Bronchial epithelial cell (primary cell): ENCODE data around the gene TFEB. TPM values are rescaled to one million over a fixed set of nuclear protein-coding genes. Genes with fewer than 3 reads are reported as not detected.
A peak's percentile ranks its signal among the peaks of the same experiment; 100 is the strongest.

Source experiments
- DNase-seq: peaks from one replicate; pipeline ENCODE4 v3.0.0-alpha.2; 2010; ENCODE audit warnings: low read depth
- FAIRE-seq: peaks from 2 replicates; lab custom pipeline; 2011; peaks lifted over from hg19 to GRCh38; lab: Jason Lieb, UNC
- H3K27me3 ChIP-seq: 2 replicates; pipeline ENCODE4 v1.5.1; 2011; ENCODE audit warnings: low read length; ENCODE audit not compliant: control insufficient read depth, insufficient read depth
- H3K36me3 ChIP-seq: 2 replicates; pipeline ENCODE4 v1.5.1; 2011; ENCODE audit warnings: low read length; ENCODE audit not compliant: control insufficient read depth, insufficient read depth
- H3K4me3 ChIP-seq: 2 replicates; pipeline ENCODE4 v1.5.1; 2011; ENCODE audit warnings: mild to moderate bottlenecking, low read depth, low read length, control low read depth
- total RNA-seq: library from RNA; depleted of rRNA; stranded (reverse); fragments of >200 nt; gene quantifications from 2 replicates; pipeline ENCODE4 v1.2.1, GENCODE V29; 2014
- TF ChIP-seq, protein P1 (sequence below): IDR thresholded peaks from 2 replicates; pipeline ENCODE4 v1.5.1; 2011; ENCODE audit warnings: mild to moderate bottlenecking, moderate library complexity, low read length, control low read depth, inconsistent platforms; ENCODE audit not compliant: insufficient read depth, severe bottlenecking

Gene TFEB
- total RNA-seq, 1 donor from 2014 or later: 6.8 TPM

DNA sequence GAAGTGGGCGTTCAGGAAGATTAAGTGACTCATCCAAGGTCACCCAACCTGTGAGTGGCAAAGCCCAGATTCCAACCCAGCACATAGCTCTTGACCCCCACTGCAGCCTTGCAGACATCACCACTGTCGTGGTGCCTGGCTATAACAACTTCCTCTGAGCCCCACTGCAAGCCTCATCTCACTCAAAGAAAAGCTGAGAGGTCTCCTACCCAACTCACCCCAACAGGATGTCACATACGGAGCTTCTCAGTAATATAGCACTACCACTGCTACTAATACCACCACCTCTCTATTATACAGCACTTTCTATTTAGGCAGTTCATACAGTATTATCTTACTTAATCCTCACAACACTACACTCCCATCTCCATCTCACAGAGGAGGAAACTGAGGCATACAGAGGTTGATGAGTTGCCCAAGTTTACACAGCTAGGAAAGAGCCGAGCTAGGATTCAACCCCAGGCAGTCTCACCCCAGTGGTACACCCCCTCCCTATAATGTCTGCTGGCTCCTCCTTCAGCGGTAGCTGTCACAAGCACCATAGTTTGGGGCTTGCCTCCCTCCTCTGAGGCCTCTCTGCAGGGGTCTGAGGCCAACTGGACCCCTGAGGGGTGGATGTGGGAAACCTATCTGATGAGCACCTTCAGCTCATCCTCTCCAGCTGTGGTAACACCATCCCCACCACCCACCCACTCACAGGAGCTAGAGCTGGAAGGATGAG, 19.5 kb downstream of the TFEB start:
- no peak for DNase-seq
- Histone ChIP-seq H3K4me3 (no peak overlapping the region), H3K36me3 (peaks cover 2% of the 10 kb centered on the region), H3K27me3 (no peaks in the 10 kb centered on the region)
- TF ChIP-seq, protein P1, sequence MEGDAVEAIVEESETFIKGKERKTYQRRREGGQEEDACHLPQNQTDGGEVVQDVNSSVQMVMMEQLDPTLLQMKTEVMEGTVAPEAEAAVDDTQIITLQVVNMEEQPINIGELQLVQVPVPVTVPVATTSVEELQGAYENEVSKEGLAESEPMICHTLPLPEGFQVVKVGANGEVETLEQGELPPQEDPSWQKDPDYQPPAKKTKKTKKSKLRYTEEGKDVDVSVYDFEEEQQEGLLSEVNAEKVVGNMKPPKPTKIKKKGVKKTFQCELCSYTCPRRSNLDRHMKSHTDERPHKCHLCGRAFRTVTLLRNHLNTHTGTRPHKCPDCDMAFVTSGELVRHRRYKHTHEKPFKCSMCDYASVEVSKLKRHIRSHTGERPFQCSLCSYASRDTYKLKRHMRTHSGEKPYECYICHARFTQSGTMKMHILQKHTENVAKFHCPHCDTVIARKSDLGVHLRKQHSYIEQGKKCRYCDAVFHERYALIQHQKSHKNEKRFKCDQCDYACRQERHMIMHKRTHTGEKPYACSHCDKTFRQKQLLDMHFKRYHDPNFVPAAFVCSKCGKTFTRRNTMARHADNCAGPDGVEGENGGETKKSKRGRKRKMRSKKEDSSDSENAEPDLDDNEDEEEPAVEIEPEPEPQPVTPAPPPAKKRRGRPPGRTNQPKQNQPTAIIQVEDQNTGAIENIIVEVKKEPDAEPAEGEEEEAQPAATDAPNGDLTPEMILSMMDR: no peak
- FAIRE-seq: no peak

DNA sequence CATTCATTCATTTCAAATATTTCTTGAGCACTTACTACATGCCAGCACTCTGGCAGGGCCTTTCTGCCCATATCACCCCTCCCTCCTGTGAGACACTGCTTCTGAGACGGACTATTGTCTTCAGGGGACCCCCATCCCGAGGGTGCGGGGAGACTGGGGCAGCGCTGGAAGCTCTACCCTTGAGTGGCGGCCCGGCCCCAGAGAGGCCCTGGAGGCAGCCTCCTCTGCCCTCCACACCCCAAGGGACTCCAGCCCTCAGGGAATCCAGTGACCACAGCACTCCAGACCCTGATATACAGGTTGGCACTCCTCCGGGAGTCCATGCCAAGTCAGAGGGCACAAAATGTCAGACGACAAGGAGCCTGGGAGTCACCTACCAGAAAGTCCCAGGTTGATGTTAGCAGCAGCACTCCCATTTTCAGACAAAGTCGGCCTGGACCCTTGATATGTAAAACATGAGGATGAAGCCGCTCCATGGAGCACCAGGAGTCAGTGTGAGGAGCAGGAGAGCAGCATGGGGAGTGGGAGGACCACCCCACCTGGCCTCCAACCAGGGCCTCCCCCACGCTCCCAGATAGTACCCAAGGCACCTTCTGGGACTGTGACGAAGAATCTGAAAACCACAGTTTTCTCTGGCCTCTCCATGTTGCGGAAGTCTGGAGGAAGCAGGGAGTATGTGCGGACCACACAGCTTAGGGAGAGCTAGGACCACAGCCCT, 20.7 kb downstream of the TFEB start:
- H3K27me3 ChIP-seq: no peaks in the 10 kb centered on the region
- peaks cover 4% of the 10 kb centered on the region for H3K36me3 ChIP-seq
- no peak for FAIRE-seq
- no peak overlapping the region for H3K4me3 ChIP-seq
- TF ChIP-seq, protein P1: no peak
- DNase-seq: no peak

GRCh38 chr6:41713650-41714291, 21.6 kb downstream of the TFEB start:
- Histone ChIP-seq H3K27me3 (no peaks in the 10 kb centered on the region), H3K36me3 (peaks cover 4% of the 10 kb centered on the region), H3K4me3 (no peak overlapping the region)
- DNase-seq: peak; percentile 80
- peak; percentile 13 for FAIRE-seq
- TF ChIP-seq, protein P1: no peak

DNA sequence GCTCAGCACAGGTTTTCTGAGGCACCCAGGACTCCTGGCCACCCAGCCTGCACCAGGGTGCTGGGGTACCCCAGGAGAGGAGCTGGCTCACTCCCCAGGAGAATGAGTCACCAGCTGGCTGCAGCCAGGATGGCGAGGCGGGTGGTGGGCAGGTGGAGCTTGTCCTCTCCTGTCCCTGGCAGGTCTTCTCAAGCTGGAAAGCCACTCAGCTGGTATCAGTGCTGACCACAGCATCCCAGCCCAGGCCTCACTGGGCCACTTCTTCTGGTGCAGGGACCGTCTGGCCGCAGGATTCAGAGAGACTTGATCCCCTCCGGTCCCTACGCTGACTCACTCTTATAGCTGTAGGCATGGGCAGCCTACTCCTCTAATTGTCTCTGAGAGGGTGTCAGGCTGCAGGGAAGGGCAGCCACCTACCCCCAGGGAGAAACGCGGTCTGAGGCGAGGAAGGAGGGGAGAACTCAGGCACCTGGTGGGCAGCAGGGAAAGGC, 22.2 kb downstream of the TFEB start:
- no peak for FAIRE-seq
- TF ChIP-seq, protein P1: no peak

GRCh38 chr6:41712651-41713103, 22.7 kb downstream of the TFEB start:
- no peak overlapping the region for H3K4me3 ChIP-seq
- H3K27me3 ChIP-seq: no peaks in the 10 kb centered on the region
- no peak for FAIRE-seq
- TF ChIP-seq, protein P1: no peak
- H3K36me3 ChIP-seq: peaks cover 4% of the 10 kb centered on the region
- DNase-seq: no peak

More for the DNA sequence above, 22.2 kb downstream of the TFEB start:
- peak; percentile 90 for DNase-seq
- H3K4me3 ChIP-seq: no peak overlapping the region
- H3K27me3 ChIP-seq: no peaks in the 10 kb centered on the region
- H3K36me3 ChIP-seq: peaks cover 4% of the 10 kb centered on the region
